Measurements from ENCODE around the gene ANKHD1. TPM values are rescaled to one million over a fixed set of nuclear protein-coding genes. Genes with fewer than 3 reads are reported as not detected.

Gene ANKHD1
- total RNA-seq, 2 donors from 2014 or later: 69.7 to 112 TPM

DNA sequence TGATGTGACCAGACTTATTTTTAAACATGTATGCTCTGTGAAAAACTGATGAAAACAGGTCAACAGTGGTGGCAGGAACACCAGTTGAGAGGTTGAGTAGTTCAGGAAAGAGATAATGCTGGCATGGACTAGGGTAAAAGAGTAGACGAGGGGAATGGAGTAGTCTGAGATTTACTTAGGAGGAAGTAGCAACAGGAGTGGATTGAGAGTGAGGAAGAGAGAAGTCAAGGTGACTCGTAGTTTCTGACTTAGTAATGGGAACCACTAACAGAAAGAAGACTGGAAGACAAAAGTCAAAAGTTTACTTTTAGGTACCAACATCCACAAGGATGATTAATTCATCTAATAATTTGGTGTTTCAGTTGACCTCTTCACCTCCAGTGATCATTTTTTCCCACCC, 152.0 kb downstream of the ANKHD1 start:
- Histone ChIP-seq H3K36me3 (peaks cover 0 to 5% of the 10 kb centered on the region in 2 donors), H3K27me3 (replicated peaks; ENCODE audit: insufficient read depth) (no peaks in the 10 kb centered on the region), H3K4me1 (replicated peaks) (peaks cover 18% of the 10 kb centered on the region), H3K27ac (no peak overlapping the region), H3K9me3 (no peaks in the 10 kb centered on the region), H3K4me3 (no peak overlapping the region)
- 87% methylated on average over 2 of the region's 2 CpGs for WGBS
- TF ChIP-seq POLR2AphosphoS5 (IDR thresholded peaks at IDR 0.05): no peak
- no peak for TF ChIP-seq POLR2A (IDR thresholded peaks at IDR 0.05)
- TF ChIP-seq, protein P1, sequence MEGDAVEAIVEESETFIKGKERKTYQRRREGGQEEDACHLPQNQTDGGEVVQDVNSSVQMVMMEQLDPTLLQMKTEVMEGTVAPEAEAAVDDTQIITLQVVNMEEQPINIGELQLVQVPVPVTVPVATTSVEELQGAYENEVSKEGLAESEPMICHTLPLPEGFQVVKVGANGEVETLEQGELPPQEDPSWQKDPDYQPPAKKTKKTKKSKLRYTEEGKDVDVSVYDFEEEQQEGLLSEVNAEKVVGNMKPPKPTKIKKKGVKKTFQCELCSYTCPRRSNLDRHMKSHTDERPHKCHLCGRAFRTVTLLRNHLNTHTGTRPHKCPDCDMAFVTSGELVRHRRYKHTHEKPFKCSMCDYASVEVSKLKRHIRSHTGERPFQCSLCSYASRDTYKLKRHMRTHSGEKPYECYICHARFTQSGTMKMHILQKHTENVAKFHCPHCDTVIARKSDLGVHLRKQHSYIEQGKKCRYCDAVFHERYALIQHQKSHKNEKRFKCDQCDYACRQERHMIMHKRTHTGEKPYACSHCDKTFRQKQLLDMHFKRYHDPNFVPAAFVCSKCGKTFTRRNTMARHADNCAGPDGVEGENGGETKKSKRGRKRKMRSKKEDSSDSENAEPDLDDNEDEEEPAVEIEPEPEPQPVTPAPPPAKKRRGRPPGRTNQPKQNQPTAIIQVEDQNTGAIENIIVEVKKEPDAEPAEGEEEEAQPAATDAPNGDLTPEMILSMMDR (IDR thresholded peaks at IDR 0.05): no peak
- no peak for DNase-seq (ENCODE audit: low spot score)
- intact Hi-C loops (cut with DNase I): no loop called here

DNA sequence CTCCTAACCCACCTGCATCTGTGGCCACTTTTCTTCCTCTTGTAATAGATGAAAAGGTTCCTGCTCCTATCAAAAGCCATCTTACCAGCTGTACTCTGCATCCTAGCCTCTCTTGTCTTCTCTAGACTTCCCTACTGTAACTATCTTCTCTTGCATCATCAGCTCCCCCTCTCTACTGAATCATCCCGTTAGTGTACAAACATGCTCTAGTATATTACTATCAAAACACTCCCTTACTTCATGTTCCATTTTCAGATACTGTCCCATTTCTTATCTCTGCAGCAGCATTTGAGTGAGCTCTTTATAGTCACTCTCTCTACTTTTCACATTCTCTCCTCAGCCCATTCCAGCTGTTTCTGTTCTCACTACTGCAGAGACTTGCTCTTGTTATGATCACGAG, 152.8 kb downstream of the ANKHD1 start:
- H3K27me3 ChIP-seq (replicated peaks; ENCODE audit: insufficient read depth): no peaks in the 10 kb centered on the region
- TF ChIP-seq POLR2A (IDR thresholded peaks at IDR 0.05): no peak
- TF ChIP-seq, protein P1 (IDR thresholded peaks at IDR 0.05): no peak
- TF ChIP-seq POLR2AphosphoS5 (IDR thresholded peaks at IDR 0.05): no peak
- no peak for DNase-seq (ENCODE audit: low spot score)
- H3K27ac ChIP-seq: no peak overlapping the region
- 56% methylated on average over 2 of the region's 2 CpGs for WGBS
- no peak overlapping the region for H3K4me3 ChIP-seq
- intact Hi-C loops (cut with DNase I): no loop called here
- H3K36me3 ChIP-seq: peaks cover 0 to 5% of the 10 kb centered on the region in 2 donors
- H3K4me1 ChIP-seq (replicated peaks): peaks cover 10% of the 10 kb centered on the region
- no peaks in the 10 kb centered on the region for H3K9me3 ChIP-seq

DNA sequence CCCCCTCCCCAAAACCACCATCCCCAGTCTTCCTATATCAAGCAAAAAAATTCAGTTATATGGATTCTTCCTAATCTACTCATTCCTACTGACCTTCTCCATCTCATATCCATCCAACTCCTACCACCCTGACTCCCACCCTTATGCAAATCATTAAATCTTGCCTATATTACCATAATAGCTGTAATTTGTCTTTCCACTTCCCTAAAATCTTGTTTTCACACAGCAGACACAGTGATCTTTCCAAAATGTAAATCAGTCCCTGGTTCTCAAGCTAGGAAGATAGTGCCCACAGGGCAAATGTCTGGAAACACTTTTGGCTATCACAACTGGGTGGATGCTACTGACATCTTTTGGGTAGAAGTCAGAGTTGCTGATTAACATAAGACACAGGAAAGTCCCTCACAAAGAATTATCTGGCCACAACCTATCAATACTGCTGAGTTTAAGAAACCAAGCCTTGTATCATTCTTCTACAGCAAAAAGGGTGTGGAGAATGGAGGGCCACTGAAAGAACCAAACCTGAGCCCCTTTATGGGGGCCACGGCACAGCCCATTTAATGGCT, 154.2 kb downstream of the ANKHD1 start:
- Histone ChIP-seq H3K27ac (peak overlapping the region in 1 of 2 donors; percentile 76), H3K4me1 (replicated peaks) (peaks cover 5% of the 10 kb centered on the region), H3K27me3 (replicated peaks; ENCODE audit: insufficient read depth) (no peaks in the 10 kb centered on the region), H3K36me3 (no peaks in the 10 kb centered on the region), H3K9me3 (no peaks in the 10 kb centered on the region), H3K4me3 (peak overlapping the region in 1 of 2 donors; percentile 54)
- TF ChIP-seq, protein P1 (IDR thresholded peaks at IDR 0.05): no peak
- no peak for TF ChIP-seq POLR2AphosphoS5 (IDR thresholded peaks at IDR 0.05)
- no peak for TF ChIP-seq POLR2A (IDR thresholded peaks at IDR 0.05)
- DNase-seq (ENCODE audit: low spot score): no peak
- 60% methylated on average over 1 of the region's 1 CpG for WGBS
- intact Hi-C loops (cut with DNase I): loop anchor here (5.0 kb wide), 1 partner anchor 154 kb away; the partner anchor contains the start of gene ANKHD1

DNA sequence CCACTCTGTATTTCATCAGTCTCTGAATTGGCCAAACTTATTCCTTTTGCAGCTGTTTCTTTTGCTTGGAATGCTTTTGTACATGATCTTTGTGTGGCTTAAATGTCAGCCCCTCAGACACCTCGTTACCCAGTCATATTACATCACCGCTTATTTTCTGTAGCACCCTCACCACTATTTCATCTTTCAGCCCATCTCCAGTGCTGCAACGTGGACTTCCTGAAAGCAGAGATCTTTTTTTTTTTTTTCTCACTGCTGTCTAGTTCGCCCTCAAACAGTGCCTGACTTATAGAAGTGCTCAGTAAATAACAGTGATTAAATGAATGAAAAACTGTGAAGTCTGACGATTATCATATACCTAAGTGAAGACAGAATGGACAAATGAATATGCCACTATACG, 154.8 kb downstream of the ANKHD1 start:
- intact Hi-C loops (cut with DNase I): loop anchor here (5.0 kb wide), 1 partner anchor 154 kb away; the partner anchor contains the start of gene ANKHD1
- no peak for DNase-seq (ENCODE audit: low spot score)
- no peak for TF ChIP-seq POLR2A (IDR thresholded peaks at IDR 0.05)
- no peak for TF ChIP-seq POLR2AphosphoS5 (IDR thresholded peaks at IDR 0.05)
- TF ChIP-seq, protein P1 (IDR thresholded peaks at IDR 0.05): no peak
- 6% methylated on average over 6 of the region's 6 CpGs for WGBS
- peaks cover 5% of the 10 kb centered on the region for H3K4me1 ChIP-seq (replicated peaks)
- H3K4me3 ChIP-seq: peak overlapping the region; percentile 54 to 82
- H3K27me3 ChIP-seq (replicated peaks; ENCODE audit: insufficient read depth): no peaks in the 10 kb centered on the region
- no peaks in the 10 kb centered on the region for H3K36me3 ChIP-seq
- H3K9me3 ChIP-seq: no peaks in the 10 kb centered on the region
- H3K27ac ChIP-seq: peak overlapping the region; percentile 76 to 77

Measured in prostate gland (tissue), 2 donors.